Calu3 (cell line): ENCODE measurements around the gene SIGMAR1. TPM values are rescaled to one million over a fixed set of nuclear protein-coding genes. Genes with fewer than 3 reads are reported as not detected.

Source experiments
- BruUV-seq: library from RNA; stranded (reverse); fragments of 400-500 nt; replicated peaks from 2 replicates; lab custom pipeline; 2021; lab: Mats Ljungman, UMichigan
- CTCF ChIA-PET: fragments of 300-600 bp; sonication (Branson Sonifier 250); formaldehyde crosslinking; loops from one replicate; lab custom pipeline; 2022; ENCODE audit warnings: antibody characterized with exemption; lab: Charles Lee
- DNase-seq: peaks from one replicate; pipeline ENCODE4 v3.0.0; 2022
- H3K27ac Mint-ChIP-seq: one replicate; pipeline ENCODE4 v1.8.0; 2022; ENCODE audit warnings: mixed read lengths; ENCODE audit not compliant: unreplicated experiment
- H3K27me3 Mint-ChIP-seq: one replicate; pipeline ENCODE4 v1.8.0; 2022; ENCODE audit warnings: mixed read lengths; ENCODE audit not compliant: unreplicated experiment
- H3K36me3 Mint-ChIP-seq: one replicate; pipeline ENCODE4 v1.8.0; 2022; ENCODE audit warnings: mild to moderate bottlenecking, moderate library complexity, mixed read lengths; ENCODE audit not compliant: insufficient read depth, unreplicated experiment
- H3K4me1 Mint-ChIP-seq: one replicate; pipeline ENCODE4 v1.8.0; 2022; ENCODE audit warnings: mild to moderate bottlenecking, low read depth, mixed read lengths; ENCODE audit not compliant: unreplicated experiment
- H3K4me3 Mint-ChIP-seq: one replicate; pipeline ENCODE4 v1.8.0; 2022; ENCODE audit warnings: mild to moderate bottlenecking, low read depth, moderate library complexity, mixed read lengths; ENCODE audit not compliant: unreplicated experiment
- H3K9me3 Mint-ChIP-seq: one replicate; pipeline ENCODE4 v1.8.0; 2022; ENCODE audit warnings: low read depth, mixed read lengths; ENCODE audit not compliant: unreplicated experiment
- CTCF ChIP-seq: fragments of 200-600 bp; IDR thresholded peaks from one replicate; pipeline ENCODE4 v1.8.0; 2022; ENCODE audit warnings: antibody characterized with exemption; ENCODE audit not compliant: unreplicated experiment
- intact Hi-C: fragments of 100-400 bp; cut with micrococcal nuclease; formaldehyde crosslinking; loops from one replicate; pipeline ENCODE4 v1.10.0; 2022; ENCODE audit not compliant: unreplicated experiment
- total RNA-seq: library from RNA; stranded (reverse); gene quantifications from 2 replicates; pipeline ENCODE4 v1.2.3, GENCODE V29; 2022

Gene SIGMAR1
- total RNA-seq, 1 experiment from 2014 or later, result 65.6 TPM

- CTCF ChIA-PET, result interaction anchor here (1.0 kb wide), 1 partner anchor 28 kb away, joined by 3 read pairs; no protein-coding TSS in a partner anchor
- Mint-ChIP-seq H3K9me3 (no peaks in the 10 kb centered on the region), H3K4me1 (no peaks in the 10 kb centered on the region), H3K4me3 (no peak overlapping the region), H3K27me3 (peaks cover 5% of the 10 kb centered on the region), H3K27ac (no peak overlapping the region), H3K36me3 (no peaks in the 10 kb centered on the region)
- no peak for DNase-seq
- BruUV-seq, result no TSS peak
- no peak for TF ChIP-seq CTCF
- intact Hi-C loops, result no loop called here
Observed at GRCh38 chr9:34674440-34674839, 36.9 kb upstream of the SIGMAR1 start.

GRCh38 chr9:34671307-34671706 is 33.7 kb upstream of the SIGMAR1 start:
- Mint-ChIP-seq H3K9me3 (no peaks in the 10 kb centered on the region), H3K4me1 (no peaks in the 10 kb centered on the region), H3K27ac (no peak overlapping the region), H3K36me3 (no peaks in the 10 kb centered on the region), H3K27me3 (peaks cover 12% of the 10 kb centered on the region), H3K4me3 (no peak overlapping the region)
- no peak for DNase-seq
- CTCF ChIA-PET, result no interaction called here
- no TSS peak for BruUV-seq
- TF ChIP-seq CTCF, result no peak
- intact Hi-C loops, result no loop called here

GRCh38 chr9:34669809-34670562 is 32.4 kb upstream of the SIGMAR1 start:
- CTCF ChIA-PET, result no interaction called here
- no peak overlapping the region for H3K27ac Mint-ChIP-seq
- no peaks in the 10 kb centered on the region for H3K4me1 Mint-ChIP-seq
- DNase-seq, result no peak
- H3K9me3 Mint-ChIP-seq, result no peaks in the 10 kb centered on the region
- intact Hi-C loops, result no loop called here
- BruUV-seq, result no TSS peak
- no peak for TF ChIP-seq CTCF
- H3K4me3 Mint-ChIP-seq, result no peak overlapping the region
- peaks cover 12% of the 10 kb centered on the region for H3K27me3 Mint-ChIP-seq
- peaks cover 10% of the 10 kb centered on the region for H3K36me3 Mint-ChIP-seq

- H3K36me3 Mint-ChIP-seq, result peaks cover 15% of the 10 kb centered on the region
- no peaks in the 10 kb centered on the region for H3K9me3 Mint-ChIP-seq
- BruUV-seq, result TSS peak; percentile 69
- no peak for TF ChIP-seq CTCF
- no peaks in the 10 kb centered on the region for H3K4me1 Mint-ChIP-seq
- peak overlapping the region; percentile 68 for H3K4me3 Mint-ChIP-seq
- peaks cover 12% of the 10 kb centered on the region for H3K27me3 Mint-ChIP-seq
- intact Hi-C loops, result no loop called here
- CTCF ChIA-PET, result interaction anchor here (0.6 to 1.0 kb wide), 4 partner anchors 13 to 982 kb away, joined by 3 to 7 read pairs (median 5); partner anchors contain the start of genes GALT and IL11RA
- DNase-seq, result peak; percentile 78
- peak overlapping the region; percentile 82 for H3K27ac Mint-ChIP-seq
Observed at GRCh38 chr9:34665381-34666250, 28.0 kb upstream of the SIGMAR1 start.
